T-helper 9 cell (primary cell): ENCODE results near the gene DRGX.

Experiments used
- DNase-seq: peaks from one replicate; pipeline ENCODE4 v3.0.0-alpha.2; 2020
- total RNA-seq, 2 donors: gene quantifications; one replicate each; lab custom pipeline; 2026; lab: John Stamatoyannopoulos, UW

The DRGX gene
- total RNA-seq, result 0 reads per million in 2 donors

- no peak for DNase-seq
These were observed at the start of gene DRGX for GRCh38 chr10:49395741-49396665. TSS of gene DRGX (minus strand) at chr10:49396089. CDS start at chr10:49395440, 649 bp downstream.

GRCh38 chr10:49444349-49444748 is 48.5 kb upstream of the DRGX start:
- no peak for DNase-seq

GRCh38 chr10:49442863-49443262 is 47.0 kb upstream of the DRGX start:
- DNase-seq, result no peak

- DNase-seq, result no peak
These were observed 45.9 kb upstream of the DRGX start for GRCh38 chr10:49441488-49442476.

GRCh38 chr10:49435225-49435624 is 39.3 kb upstream of the DRGX start:
- DNase-seq, result no peak

- DNase-seq, result no peak
These were observed 37.2 kb upstream of the DRGX start for GRCh38 chr10:49433069-49433468.

GRCh38 chr10:49431426-49431825 is 35.5 kb upstream of the DRGX start:
- no peak for DNase-seq

- no peak for DNase-seq
These were observed 33.6 kb upstream of the DRGX start for GRCh38 chr10:49429458-49429857.

GRCh38 chr10:49426490-49427360 is 30.8 kb upstream of the DRGX start:
- DNase-seq, result no peak

- no peak for DNase-seq
These were observed 23.1 kb upstream of the DRGX start for GRCh38 chr10:49419005-49419404.

GRCh38 chr10:49418328-49418727 is 22.4 kb upstream of the DRGX start:
- DNase-seq, result no peak

GRCh38 chr10:49418053-49418326 is 22.1 kb upstream of the DRGX start:
- no peak for DNase-seq

GRCh38 chr10:49417311-49418052 is 21.6 kb upstream of the DRGX start:
- DNase-seq, result no peak

GRCh38 chr10:49415846-49416245 is 20.0 kb upstream of the DRGX start:
- DNase-seq, result no peak

GRCh38 chr10:49415109-49415508 is 19.2 kb upstream of the DRGX start:
- no peak for DNase-seq

- DNase-seq, result no peak
These were observed 18.6 kb upstream of the DRGX start for GRCh38 chr10:49414496-49414895.

GRCh38 chr10:49412571-49412970 is 16.7 kb upstream of the DRGX start:
- DNase-seq, result no peak

GRCh38 chr10:49410365-49411074 is 14.6 kb upstream of the DRGX start:
- no peak for DNase-seq

GRCh38 chr10:49409755-49410154 is 13.9 kb upstream of the DRGX start:
- no peak for DNase-seq

- no peak for DNase-seq
These were observed 12.8 kb upstream of the DRGX start for GRCh38 chr10:49408519-49409306.
